Right renal cortex interstitium (tissue), 3 donors: ENCODE results near the gene HSPBAP1. TPM values are rescaled to one million over a fixed set of nuclear protein-coding genes. Genes with fewer than 3 reads are reported as not detected.

ENCODE experiments used
- DNase-seq, 3 donors: peaks; one replicate each; pipeline ENCODE4 v3.0.0-alpha.2; 2013; ENCODE audit warnings: low read depth in 3 of 3, low spot score in 2 of 3
- polyA plus RNA-seq, 3 donors: library from polyadenylated mRNA; unstranded; fragments of 120-200 nt; gene quantifications; one replicate each; pipeline ENCODE4 v1.2.1, GENCODE V29; 2013; ENCODE audit not compliant: insufficient read length in 3 of 3

The HSPBAP1 gene
- polyA plus RNA-seq, 3 donors, result 10.0 to 11.6 (median 10.9) TPM

- no peak for DNase-seq
Observed at GRCh38 chr3:122691195-122691594, 102.4 kb downstream of the HSPBAP1 start.

GRCh38 chr3:122690096-122690495, 103.5 kb downstream of the HSPBAP1 start:
- DNase-seq, result no peak

Other genes with a start within 250 kb of the HSPBAP1 start
- 10 to 100 TPM; 16.9 to 18.3 (median 17.2) TPM for gene PARP9, start 229.5 kb downstream of the HSPBAP1 start, polyA plus RNA-seq
- 10 to 100 TPM; 14.3 to 14.8 (median 14.6) TPM for gene DTX3L, start 229.5 kb downstream of the HSPBAP1 start, polyA plus RNA-seq
- under 1 TPM; 0.11 to 0.25 (median 0.14) TPM for gene PARP15, start 216.2 kb downstream of the HSPBAP1 start, polyA plus RNA-seq
- 10 to 100 TPM; 22.1 to 26.8 (median 22.6) TPM for gene PARP14, start 113.0 kb downstream of the HSPBAP1 start, polyA plus RNA-seq
- gene SLC49A4, start 1.2 kb upstream of the HSPBAP1 start, polyA plus RNA-seq, result 10 to 100 TPM; 15.7 to 16.8 (median 16.3) TPM
- 10 to 100 TPM; 17.5 to 25.6 (median 23.4) TPM for gene SEMA5B, start 233.9 kb upstream of the HSPBAP1 start, polyA plus RNA-seq